Measurements from ENCODE around the gene AHDC1.

Gene AHDC1

GRCh38 chr1:27612718-27613117 lies 8.8 kb upstream of the AHDC1 start:
- no peak for DNase-seq

DNA sequence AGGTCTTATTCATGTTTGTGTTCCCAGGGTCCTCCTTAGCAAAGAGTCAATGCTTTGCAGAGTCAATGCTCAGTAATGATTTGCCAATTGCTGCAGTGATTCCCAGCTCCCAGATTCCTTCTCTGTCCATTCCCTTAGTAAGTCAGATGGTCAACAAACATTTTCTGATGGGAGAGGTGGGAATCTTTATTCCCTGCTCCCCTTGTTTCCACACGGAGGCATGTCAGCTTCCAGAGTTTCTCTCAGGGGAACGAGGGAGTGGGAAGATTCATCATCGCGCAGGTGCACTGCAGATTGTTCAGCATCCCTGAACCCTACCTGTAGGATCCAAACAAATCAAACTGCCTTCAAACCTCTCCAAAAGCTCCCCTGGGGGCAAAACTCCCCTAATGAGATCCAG lies 7.5 kb upstream of the AHDC1 start:
- DNase-seq = no peak

DNA sequence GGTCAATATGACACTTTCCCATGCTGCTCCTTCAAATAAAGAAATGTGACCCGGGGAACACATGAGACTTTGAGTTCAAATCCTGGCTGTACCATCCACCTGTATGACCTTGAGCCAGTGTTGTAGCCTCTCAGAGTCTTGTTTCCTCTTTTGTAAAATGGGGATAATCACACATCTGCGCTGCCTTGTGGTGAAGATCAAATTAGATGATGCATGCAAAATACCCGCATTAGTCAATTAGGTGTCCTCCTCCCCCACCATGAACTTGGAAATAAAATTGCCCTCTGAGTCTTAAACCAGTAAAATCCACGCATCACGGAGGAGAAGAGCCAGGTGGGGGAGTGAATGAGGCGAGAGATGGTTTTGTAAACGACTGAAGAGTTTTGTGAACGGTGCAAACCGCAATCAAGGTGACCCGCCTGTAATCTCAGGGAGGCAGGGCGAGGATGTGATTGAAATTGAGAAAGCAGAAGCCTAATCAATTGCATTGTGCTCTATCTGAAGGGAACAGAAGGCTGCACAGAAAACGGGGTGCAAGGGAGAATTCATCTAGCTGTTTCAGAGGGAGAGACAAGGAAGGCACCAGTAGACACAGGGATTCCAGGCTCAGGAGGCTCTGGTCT lies 5.8 kb upstream of the AHDC1 start:
- no peak for DNase-seq

- DNase-seq = no peak
Measured at GRCh38 chr1:27609210-27609555, 5.2 kb upstream of the AHDC1 start.

DNA sequence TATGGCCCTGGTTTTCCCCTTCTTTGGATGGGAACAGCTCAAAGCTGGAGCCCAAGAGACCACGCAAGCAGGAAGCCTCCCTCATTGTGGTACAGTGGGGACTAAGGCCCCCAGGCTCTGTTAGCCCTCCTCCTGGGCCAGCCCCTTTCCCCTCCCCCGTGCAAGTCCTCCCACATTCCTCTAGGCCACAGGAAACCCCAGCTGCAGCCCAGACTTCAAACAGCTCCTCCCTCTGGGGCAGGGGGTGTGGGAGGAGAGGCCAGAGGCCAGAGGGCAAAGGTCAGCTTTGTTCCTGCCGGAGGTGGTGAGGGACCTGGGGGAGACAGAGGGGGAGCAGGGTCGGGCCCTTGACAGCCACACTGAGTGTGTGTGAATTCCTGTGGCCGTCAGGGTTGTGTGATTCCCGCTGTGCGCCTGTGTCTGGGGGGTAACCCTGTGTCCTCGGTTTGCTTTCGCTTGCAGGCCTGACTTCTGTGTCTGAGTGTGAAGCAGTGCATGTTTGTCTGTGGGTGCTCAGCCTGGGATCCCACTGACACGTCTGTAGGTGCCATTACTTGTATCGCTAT lies 3.4 kb upstream of the AHDC1 start:
- no peak for DNase-seq

- DNase-seq = no peak
Measured at GRCh38 chr1:27606708-27607238, 2.8 kb upstream of the AHDC1 start.

DNA sequence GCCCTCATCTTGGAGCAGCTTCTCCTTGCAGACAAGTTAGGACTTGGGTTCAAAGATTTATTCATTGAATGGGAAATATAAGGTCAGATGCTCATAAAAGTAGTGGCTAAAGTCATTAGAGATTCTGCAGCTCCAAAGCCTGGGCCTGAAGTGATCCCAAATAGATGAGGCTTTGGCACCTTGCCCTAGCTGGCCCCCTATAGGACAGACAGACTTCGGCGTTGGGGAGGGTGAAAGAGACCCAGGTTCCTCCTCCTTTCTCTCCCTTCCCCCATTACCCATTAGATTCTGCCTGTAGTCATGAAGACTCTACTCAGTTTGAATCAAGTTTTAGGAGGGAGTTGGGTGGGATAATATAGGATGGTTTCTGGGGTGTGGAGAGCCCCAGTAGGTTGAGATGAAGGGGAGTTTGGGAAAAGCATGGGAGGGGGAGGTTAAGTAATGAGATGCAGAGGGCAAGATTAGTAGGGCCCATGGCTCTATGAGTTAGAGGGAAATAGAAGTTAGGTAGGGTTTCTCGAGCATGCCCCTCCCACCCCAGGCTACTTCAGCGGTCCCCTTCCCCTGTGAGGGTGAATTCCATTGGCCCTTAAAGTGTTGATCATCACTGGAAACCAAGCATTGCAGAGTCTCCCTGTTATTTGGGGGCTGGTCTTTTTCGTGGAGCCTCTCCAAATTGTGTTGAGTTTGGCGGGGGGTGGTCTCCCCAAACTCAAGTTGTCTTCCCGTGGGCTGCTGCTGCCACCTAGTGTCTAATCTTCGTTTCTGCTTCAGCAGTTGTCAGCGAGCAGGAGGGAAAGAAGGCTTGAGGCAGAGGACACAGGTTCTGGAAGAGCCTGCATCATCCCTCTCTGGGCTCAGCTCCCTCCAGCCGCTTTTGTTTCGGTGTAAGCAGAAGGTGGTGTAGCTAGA lies 2.1 kb upstream of the AHDC1 start:
- DNase-seq = peak; percentile 64

GRCh38 chr1:27605300-27605766 lies 1.4 kb upstream of the AHDC1 start:
- DNase-seq = no peak

DNA sequence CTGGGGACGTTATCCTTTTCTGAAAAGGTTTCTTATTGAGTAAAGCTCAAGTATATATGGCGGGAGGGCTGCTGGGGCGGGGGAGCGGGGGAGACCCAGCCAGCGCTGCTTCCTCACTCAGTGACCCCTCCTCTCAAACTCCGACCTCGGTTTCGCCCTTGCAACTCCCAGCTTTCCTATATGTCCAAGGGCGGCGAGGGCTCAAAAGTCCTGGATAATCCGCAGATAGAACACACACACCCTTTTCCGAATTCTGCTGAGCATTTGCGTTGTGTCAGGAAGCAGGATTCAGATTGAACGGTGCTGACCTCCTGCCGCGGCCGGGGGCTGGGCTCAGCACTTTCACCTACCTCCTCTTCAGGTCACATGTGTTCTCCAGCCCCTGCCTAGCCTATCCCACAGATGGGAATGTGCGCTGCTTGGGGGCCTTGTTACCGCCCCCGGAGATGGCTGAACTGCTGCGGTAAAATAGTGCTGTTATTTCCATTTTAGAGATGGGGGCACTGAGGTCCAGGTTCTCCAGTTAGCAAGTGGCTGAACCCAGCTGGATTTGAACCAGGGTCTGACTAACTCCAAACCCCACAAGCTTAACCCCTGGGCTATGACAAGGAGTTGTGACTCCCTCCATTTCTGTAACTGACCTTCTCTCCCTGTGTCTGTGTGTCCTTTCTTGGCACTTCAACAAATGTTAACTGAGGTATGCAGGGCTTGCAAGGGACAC lies 795 bp upstream of the AHDC1 start:
- no peak for DNase-seq

GRCh38 chr1:27603309-27603680 lies 649 bp downstream of the AHDC1 start:
- no peak for DNase-seq

- peak; percentile 27 for DNase-seq
Measured at GRCh38 chr1:27602462-27603308, 1.3 kb downstream of the AHDC1 start.

DNA sequence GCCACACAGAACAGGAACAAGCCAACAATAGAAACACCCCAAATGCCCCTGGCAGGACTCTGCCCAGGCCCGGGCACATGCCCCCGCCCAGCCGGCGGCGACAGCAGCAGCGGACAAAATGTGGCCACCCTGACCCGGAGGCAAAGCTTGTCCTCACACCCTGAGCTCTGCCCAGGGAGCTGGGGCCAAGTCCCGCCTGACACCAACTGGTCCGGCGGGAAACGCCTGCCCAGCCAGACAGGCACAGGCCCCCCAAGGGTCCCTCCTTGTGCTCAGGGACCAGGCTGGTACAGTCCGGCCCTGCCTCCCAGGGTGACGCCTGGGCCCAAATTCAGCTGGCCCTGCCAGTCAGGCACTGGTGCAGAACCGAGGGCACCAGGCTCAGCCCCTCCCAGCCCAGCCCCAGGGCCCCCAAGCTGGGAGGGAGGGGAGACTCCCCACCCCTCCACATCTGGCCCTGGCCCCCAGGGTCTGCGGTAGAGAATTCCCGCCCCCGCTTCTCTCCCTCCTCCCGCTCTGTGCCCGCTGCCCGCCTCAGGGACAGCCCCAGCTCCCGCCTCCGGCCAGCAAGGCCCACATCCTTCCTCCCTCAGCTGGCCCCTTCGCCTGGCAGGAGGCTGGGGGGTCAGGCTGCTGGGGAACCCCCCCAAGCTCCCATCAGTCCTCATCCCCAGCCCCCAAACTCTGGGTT lies 2.0 kb downstream of the AHDC1 start:
- no peak for DNase-seq

DNA sequence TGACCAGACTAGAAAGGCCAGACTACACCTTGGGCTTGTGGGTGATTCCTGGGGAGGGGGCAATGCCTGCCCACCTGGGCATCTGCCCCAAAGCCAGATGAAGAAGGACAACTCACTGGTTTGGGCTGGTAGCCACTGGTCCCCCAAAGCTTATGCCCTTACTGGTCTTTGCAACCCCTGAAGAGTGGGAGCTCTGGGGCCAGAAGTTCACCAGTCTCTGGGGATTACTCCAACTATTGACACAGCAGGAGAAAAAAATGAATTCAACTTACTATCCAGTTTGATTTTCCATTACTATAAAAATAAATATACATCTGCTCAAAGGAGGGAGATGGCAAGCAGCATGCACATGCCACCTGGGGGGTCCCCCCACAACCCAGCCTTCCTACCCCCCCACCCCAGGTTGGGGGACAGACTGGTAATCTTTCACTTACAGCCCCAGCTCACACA lies 2.6 kb downstream of the AHDC1 start:
- no peak for DNase-seq

- no peak for DNase-seq
Measured at GRCh38 chr1:27600498-27601175, 3.3 kb downstream of the AHDC1 start.

DNA sequence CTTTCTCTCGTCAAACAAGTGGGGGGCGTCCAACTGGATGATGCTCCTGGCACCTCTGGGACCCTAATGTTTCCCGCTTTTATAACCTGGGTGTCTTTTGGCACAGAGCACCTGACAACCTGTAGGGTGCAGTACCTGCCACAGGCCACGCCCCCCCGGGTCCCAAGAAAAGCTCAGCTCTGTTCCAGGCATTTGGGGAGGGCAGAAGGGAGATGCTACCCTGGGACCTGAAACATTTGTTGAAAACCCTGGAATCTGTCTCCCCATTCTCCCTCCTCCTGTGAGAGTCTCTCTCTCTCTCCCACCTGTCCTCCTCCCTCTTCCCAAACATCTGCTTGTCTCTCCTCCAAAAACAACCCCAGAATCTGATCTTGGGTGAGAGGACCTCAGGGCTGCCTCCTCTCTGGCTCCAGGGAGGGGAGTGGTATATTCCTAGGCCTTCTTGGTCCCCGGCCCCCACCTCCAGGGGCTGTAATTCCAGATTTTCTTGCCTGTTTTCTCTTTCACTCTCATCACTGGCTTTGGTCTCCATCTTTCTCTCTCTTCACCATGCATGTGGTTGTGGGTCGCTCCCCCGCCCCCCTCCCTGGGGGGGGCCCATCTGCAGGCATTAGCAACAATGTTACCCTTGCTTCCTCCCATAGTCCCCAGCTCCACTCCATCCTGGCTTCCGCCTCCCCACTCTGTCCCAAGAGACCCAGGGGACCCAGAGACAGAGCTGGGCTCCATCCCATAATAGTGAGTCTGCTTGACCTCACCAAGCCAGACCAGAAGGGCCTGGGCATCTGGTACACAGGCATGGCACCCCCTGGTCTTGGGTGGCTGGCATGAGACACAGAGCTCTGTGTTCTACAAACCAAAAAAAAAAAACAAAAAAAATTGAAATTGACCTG lies 4.1 kb downstream of the AHDC1 start:
- no peak for DNase-seq

DNA sequence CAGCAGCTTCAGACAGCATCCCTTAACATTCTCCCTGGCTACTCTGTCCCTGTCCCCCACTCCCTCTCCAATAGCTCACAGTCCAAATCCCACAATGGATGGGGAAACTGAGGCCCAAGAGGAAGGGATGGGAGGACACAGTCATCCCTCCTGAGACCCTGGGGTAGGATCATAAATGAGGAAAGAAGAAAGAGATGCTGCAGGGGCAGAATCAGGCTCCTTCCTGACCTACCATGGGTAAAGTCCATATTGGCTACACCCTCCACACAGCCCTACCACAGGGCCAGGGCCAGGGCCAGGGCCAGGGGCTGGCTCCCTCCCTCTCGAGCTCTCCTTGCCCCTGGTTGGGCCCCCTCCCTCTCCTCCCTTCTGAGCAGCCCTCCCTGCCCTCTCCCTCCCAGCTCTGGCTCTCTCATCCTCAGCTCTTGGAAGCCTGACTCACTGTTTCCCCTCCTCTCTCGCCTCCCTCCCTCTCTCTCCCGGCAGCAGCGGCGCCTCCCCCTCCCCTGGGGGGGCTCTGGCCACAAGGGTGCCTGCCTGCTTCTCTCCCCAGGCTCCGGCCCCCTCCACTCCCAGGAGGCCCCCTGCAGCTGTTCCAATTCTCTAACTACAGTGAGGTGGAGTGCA lies 4.9 kb downstream of the AHDC1 start:
- peak; percentile 15 for DNase-seq

DNA sequence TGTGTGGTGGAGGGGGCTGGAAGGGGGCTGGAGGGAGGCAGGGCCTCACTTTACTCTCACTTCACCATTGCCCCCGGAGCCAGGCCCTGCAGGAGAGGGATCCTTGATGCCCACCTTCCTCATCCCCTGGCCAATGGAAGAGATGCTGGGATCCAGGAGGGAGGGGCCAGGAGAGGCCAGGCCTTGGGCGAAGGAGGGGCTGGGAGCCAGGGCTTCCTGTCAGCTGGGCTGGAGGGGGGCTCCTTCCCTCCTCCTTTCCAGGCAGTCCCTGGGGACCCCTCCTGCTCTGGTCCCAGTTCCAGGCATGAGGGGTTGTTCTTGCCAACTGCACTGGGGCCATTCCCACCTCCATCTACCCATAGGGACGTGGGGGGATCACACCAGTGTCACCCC lies 5.7 kb downstream of the AHDC1 start:
- DNase-seq = no peak

- no peak for DNase-seq
Measured at GRCh38 chr1:27597516-27598294, 6.2 kb downstream of the AHDC1 start.

- no peak for DNase-seq
Measured at GRCh38 chr1:27596986-27597385, 7.0 kb downstream of the AHDC1 start.
